Cardiac septum (tissue), 1 donor: Measurements from ENCODE around the gene SMU1. TPM values are rescaled to one million over a fixed set of nuclear protein-coding genes. Genes with fewer than 3 reads are reported as not detected.

Source experiments
- DNase-seq: peaks from one replicate; pipeline ENCODE4 v3.0.0-alpha.2; 2020; ENCODE audit warnings: low spot score
- intact Hi-C: fragments of 100-400 bp; cut with DNase I; formaldehyde crosslinking; loops from one replicate; pipeline ENCODE4 v1.14.0; 2022
- long read RNA-seq: library from polyadenylated mRNA; unstranded; transcript quantifications from one replicate; pipeline ENCODE4 v2.0.0, GENCODE V29; 2021
- total RNA-seq: library from RNA; stranded (reverse); fragmentation: NEBNext Ultra II Directional; extraction: Animal tissue kit (Norgen Biotek cat#: 25700); gene quantifications from one replicate; pipeline ENCODE4 v1.2.1, GENCODE V29; 2021
- donor health status: DM: no; HTN: no; CAD: no.

SMU1 gene
- 16.4 TPM for total RNA-seq
- long read RNA-seq, full-length matches to known transcripts: 27 of 36 reads
- long read RNA-seq, partial matches to known transcripts: 5 of 36 reads
- long read RNA-seq, other reads (novel, unspliced or antisense): 4 of 36 reads

GRCh38 chr9:33076046-33077004 is at the start of gene SMU1:
Gene SMU1, minus strand, starts transcription at chr9:33076674. Its CDS starts 66 bp downstream, at chr9:33076608.
- DNase-seq: peak; percentile 99
- intact Hi-C loops: loop anchor here (5.0 kb wide), 1 partner anchor 49 kb away; the partner anchor contains the start of gene DNAJA1

DNA sequence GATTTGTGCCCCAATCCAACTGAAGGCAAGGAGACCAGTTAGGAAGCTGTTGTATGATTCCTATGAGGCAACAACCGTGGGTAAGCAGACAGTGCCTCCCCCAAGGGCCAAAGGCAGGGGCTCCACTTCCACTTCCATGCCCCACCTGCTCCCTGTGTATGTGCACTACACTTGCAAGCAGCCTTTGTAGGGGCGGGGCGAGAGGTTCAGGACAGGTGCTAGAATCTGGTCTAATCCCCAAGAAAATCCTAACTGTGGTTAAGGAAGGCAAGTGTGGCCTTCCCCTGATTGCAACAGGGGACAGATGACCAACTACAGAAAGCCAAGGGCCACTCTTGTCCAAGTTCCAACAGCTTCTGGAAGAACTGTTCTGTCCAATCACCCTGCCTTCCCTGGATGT is 49.0 kb upstream of the SMU1 start:
- DNase-seq: peak; percentile 74
- intact Hi-C loops: no loop called here

- intact Hi-C loops: no loop called here
- DNase-seq: no peak
Observed at GRCh38 chr9:33124751-33125381, 48.4 kb upstream of the SMU1 start.

DNA sequence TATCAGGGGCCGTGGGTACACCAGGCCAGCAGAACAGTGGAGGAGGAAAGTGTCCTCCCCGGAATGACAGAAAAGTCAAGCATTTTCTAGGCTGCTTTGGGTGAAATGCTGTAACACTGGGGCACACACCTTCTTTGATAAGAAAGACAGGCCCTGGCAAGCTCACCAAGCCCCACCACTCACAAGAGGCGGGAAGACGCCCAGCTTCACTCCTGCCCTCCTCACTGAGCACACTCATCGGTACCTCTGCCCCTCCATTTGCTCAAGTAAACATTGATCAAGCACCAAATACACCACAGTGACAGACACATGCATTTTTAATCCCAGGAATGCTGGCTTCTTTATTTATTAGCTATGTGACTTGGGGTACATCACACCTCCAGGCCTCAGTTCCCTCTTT is 47.6 kb upstream of the SMU1 start:
- intact Hi-C loops: no loop called here
- no peak for DNase-seq

DNA sequence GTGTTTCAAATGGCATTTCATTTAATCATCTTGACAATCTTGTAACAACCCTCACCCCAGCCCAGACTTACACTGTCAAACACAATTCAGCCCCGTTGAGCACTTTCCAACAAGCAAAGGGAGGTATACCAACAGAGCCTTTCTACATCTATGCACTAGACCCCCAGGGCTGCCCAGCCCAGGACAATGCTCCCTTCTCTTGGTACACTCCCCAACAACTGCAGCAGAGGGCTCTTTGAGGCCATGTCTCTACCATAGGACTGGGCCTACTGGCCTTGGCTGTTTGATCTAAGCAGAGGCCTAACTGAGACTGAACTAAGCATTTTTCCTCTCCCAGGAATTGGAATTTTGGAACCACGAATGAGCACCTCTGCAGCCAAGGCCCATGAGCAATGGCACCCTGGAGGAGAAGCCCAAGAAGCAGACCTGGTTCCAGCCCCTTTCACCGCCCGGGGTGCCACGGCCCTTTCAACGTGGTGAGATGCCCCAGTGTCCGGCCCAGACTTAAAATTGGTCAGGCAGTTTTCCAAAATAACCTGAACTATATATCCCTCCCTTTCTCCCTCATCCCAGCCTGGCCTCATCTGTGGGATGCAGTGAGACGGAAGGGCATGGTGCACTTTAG is 47.0 kb upstream of the SMU1 start:
- intact Hi-C loops: no loop called here
- no peak for DNase-seq

DNA sequence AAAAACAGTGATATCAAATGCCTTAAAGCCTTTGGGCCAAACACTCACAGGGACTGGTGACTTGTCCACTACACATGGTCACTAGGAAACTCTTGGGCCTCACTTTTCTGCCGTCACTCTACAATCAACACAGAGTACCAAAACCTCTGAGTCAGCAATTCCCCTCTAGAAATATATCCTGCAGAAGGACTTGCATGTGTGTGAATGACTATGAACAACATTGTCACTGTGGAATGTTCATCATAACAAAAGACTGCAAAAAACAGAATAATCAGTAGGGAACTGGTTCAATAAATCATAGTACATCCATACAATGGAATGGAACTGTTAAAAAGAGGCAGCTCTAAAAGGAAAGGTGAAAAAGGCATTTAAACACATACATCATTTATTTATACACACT is 44.1 kb upstream of the SMU1 start:
- intact Hi-C loops: no loop called here
- DNase-seq: no peak

DNA sequence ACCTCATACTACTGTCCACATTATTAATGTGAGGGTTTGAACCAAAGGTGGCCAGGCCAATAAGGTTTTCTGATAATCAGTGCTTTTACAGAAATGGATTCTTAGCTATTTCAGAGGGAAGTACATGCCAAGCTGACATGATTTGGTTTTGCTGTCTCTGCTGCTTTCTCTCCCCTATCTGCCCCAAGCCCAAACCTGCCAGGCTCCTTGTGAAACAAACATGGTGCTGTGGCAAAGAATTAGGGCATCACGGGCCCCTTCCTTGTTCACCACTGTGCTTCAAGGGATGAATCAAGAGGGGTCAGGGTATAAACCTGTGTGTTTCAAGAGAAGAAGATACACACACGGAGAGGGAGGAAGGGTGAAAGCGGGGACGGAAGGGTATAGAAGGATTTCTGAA is 41.3 kb upstream of the SMU1 start:
- intact Hi-C loops: no loop called here
- no peak for DNase-seq

DNA sequence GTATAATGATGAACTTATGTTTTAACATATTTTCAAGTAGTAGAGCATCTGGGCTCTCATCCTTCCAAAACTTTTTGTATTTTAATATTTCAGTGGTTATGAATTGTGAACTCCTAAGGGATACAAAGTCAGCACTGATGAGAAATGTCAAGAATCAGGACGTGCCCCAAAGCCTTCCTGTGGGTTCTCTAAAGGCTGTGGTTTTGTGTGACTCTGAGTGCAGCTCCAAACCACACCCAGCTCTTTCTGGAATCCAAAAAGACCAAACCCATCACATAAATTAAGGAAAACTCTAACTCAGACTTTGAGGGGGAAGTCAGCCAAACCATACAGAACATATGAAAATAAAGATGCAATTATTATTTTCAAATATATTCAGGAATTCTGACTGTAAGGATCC is 40.8 kb upstream of the SMU1 start:
- no peak for DNase-seq
- intact Hi-C loops: no loop called here

DNA sequence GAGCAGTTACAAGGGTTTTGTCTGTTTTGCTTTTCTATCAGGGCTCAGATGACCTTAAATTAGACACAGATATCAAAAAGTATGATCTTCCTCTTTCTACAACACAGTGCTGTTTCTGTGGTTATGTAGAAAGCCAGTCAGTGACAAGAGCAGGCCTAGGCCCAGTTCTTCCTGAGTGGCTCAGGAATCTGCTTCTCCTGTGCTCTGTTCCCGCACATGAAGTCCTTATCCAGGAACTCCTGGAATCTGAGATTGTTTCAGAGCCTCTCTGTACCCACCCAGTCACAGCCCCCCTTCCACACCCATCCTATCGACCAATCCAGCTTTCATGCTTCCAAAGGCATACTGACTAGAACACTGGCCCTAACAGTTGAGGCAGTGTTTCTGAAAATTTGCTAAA is 40.4 kb upstream of the SMU1 start:
- intact Hi-C loops: no loop called here
- no peak for DNase-seq

GRCh38 chr9:33114746-33115145 is 38.3 kb upstream of the SMU1 start:
- no peak for DNase-seq
- intact Hi-C loops: no loop called here

DNA sequence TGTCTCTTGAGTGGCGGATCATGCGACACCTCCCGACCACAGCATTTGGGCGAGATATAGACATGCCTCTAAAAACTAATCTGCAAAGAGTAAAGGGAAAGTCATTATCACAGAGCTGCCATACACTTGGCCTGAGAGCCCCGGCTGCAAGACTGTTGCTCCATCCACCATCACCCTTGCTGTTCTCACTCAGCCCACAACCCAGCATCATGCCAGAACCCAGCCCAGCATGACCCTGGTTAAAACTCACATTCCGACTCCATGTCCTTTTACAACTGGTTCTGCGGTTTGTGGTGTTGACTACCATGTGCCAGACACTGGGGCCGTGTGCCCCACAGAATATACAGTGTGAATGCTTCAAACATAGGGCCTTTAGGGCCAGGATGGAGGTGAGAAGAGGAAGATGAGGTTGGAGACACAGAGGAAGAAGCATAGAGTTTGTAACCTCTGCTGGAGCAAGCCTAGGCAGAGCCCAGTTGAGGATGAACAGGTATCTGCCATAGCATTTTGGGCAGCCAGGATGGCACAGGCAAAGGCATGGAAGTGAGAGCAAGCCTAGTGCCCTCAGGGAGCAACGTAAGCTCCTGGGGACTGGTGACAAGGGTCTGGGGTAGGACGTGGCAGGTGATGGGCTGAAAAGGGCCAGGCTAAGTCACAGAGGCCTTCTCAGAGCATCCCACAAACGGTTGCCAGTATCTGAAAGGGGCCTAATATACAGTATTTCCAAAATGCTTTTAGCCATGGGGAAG is 37.5 kb upstream of the SMU1 start:
- intact Hi-C loops: no loop called here
- no peak for DNase-seq

DNA sequence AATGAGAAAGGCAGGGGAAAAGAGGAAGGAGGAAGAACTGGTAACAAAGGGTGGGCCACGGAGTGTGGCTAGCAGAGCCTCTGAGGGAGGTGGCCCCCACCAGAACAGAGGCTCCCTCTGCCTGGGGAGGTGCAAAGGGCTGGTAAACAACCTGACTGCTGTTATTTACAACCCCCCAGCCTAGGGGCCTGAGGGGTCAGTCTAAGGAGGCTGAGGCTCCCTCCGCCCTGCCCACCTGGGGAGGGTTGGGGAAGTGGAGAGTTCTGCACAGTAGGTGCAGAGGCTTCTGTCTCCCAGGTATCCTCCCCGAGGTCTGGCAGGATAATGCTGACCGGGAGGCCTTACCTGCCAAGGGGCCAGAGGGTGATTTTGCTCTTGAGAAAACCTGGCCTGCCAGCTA is 35.6 kb upstream of the SMU1 start:
- intact Hi-C loops: no loop called here
- DNase-seq: no peak

GRCh38 chr9:33111631-33112030 is 35.2 kb upstream of the SMU1 start:
- DNase-seq: no peak
- intact Hi-C loops: no loop called here

- DNase-seq: no peak
Observed at GRCh38 chr9:33110686-33111085, 34.2 kb upstream of the SMU1 start.

GRCh38 chr9:33109850-33110595 is 33.5 kb upstream of the SMU1 start:
- DNase-seq: no peak
- intact Hi-C loops: no loop called here

More at GRCh38 chr9:33110686-33111085, 34.2 kb upstream of the SMU1 start:
- intact Hi-C loops: no loop called here

DNA sequence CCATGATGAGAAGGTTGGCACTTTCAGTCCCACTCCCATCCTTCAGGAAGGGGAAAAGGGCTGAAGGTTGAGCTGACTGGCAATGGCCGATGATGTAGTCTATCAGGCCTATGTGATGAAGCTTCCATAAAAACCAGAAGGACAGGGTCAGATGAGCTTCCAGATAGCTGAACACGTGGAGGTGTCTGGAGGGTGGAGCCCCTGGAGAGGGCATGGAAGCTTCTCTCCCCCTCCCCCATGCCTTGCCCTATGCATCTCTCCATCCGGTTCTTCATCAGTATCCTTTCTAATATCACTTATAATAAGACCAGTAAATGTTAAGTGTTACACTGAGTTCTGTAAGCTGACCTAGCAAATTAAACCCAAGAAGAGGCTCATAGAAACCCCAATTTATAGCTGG is 32.6 kb upstream of the SMU1 start:
- intact Hi-C loops: no loop called here
- no peak for DNase-seq

- intact Hi-C loops: no loop called here
Observed at GRCh38 chr9:33108472-33108871, 32.0 kb upstream of the SMU1 start.

GRCh38 chr9:33107762-33108161 is 31.3 kb upstream of the SMU1 start:
- no peak for DNase-seq
- intact Hi-C loops: no loop called here

More at GRCh38 chr9:33108472-33108871, 32.0 kb upstream of the SMU1 start:
- no peak for DNase-seq
